Measurements from ENCODE around the gene DRICH1.
"Not testable (repeated sequence)": the region's sequence is repeated elsewhere in the genome, so short reads cannot be mapped to it uniquely, and the experiment has no call there.

Gene DRICH1

DNA sequence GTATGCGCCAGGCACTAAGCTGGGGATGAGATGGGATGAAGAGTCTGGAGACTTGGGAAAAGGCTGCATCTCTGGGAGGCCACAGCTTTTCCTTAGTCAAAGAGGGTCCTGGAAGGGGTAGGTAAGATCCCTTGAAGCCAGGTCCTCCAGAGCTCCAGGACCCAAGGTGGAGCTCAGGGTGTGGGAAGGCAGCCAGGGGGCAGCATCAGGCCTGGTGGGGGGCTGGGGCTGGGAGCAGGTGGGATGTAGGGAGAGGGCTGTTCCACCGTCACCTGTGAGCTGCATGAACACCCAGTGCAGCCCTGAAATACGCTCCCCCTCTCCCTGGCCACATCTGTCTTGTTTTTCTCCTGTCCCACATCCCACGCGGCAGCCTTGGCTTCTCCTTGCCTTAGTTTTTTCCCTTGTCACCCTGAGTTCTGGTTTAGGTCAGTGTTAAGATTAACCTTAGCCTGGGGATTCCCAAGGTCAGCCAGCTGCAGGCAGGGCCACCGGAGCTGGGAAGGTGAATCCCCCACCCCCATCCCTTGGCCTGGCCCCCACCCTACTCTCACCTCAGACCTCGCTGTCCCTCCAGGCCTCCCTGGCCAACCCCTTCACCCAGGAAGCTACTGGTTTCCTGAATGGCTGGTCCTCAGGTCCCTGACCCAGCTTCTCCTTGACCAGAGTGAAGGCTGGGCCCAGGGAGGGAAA lies 34.4 kb downstream of the DRICH1 start:
- DNase-seq = not testable (repeated sequence)

DNA sequence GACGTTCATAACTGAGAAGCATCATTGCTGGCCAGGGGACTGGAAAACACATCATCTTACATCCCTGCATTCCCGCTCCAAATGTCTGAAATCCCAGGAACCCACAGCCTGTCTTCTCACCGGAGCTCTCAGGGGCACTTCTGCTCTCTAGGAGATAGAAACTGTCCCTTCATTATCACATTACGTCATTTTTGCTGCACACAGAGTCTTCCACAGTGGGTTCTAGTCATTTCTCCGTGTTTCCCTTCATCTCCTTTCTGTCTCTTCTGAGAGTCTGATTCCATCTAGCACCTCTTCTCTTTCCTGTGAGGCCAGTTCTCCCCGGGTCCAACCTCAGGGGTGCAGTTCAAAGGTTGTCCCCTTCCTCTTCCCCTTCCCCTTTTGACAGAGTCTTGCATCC lies 36.2 kb downstream of the DRICH1 start:
- DNase-seq = not testable (repeated sequence)

DNA sequence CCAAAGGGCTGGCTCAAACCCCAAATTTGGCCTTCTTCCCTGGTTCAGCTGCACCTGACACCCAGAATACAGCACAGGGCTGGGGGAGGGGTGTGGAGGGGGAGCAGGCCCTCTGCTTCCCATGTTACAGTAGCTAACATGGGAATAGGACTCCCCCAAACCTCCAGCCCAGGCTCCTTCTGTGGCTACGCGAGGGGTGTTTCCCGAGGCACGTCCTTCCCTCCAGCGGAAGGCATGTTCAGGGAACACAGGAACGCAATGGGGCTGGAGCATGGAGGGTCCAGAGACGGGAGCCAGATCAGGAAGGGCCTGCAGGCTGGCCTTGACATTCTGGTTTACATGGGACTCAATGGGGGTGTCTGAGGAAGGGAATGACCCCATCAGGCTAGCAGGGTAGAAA lies 40.3 kb downstream of the DRICH1 start:
- DNase-seq = no peak

DNA sequence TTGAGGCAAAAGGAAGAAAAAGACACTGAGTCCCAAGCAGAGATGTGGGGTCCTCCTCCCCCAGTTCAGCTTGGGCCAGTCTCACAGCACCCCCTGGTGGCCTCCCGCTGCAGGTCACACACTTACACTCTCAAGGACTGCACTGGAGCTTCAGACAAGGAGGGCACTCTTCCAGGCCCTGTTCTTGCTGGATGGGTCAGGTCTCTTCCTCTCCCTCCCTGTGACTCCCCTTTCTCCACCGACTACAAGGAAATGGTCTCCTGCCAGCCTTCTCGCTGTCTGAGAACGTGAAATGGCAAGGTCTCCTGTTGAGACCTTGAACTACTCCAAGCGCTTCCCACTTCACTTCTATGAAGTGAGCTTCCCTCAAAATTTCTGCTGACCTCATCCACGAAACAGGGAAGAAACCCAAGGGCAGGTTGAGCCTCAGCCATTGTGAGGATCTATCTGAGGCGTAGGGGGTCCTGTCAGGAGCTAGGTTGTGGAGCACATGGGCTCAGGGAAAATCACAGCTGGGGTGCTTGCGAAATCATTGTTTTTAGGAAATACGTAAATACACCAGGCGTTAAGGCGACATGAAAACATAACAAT lies 40.8 kb downstream of the DRICH1 start:
- DNase-seq = peak; percentile 68

DNA sequence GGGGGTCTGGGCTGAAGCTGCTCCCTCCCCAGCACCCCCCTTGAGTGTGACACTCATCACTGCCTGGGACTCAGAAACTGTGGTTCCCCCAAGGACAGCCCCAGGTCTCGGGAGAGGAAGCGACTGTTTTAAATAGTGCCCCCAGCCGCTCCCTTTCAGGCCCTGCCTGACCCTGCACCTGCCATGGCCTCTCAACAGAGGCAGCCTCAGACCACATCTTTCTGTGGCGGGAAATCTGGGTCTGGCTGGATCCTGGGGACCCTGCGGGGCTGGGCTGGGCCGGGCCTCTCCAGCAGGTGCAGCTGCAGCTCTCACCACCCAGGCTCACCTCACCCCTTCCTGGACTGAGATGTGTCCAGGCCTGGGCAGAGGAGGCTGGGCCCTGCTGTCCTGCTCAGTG lies 48.3 kb downstream of the DRICH1 start:
- DNase-seq = no peak

DNA sequence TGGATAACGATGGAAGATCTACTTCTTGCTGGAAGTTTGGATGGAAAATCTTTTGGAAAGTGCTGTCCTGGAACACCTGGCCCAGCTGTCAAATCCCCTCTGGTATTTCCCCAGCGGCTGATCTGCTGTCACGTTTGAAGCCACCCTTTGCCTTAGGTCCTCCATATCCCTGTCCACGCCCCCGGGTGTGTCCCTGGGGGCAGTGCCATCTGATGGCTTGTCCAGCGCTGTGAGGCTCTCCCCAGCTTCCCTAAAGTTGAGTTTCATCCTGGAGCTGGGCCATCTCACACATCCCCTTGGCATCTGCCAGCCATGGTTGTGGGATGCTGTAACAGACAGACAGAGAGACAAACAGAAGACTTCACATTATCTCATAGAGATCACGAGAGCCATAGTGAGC lies 49.0 kb downstream of the DRICH1 start:
- no peak for DNase-seq

DNA sequence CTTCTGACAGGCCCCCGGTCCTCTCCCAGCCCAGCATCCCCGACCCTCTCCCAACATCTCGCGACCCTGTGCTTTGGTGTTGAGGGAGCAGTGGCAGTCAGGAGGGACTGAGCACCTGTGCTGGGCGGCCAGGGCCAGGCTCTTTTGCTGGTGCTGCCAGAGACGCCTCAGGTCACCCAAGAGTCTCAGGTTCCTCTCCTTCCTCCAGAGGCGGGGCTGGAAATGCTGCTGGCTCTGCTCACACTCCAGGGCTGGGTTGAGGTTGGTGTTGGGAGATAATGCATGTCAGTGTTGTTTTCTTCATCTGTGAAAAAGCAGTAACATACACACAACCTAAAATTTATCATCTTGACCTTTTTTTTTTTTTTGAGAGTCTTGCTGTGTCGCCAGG lies 50.9 kb downstream of the DRICH1 start:
- no peak for DNase-seq

GRCh38 chr22:23580576-23581259 lies 51.4 kb downstream of the DRICH1 start:
- DNase-seq = no peak

DNA sequence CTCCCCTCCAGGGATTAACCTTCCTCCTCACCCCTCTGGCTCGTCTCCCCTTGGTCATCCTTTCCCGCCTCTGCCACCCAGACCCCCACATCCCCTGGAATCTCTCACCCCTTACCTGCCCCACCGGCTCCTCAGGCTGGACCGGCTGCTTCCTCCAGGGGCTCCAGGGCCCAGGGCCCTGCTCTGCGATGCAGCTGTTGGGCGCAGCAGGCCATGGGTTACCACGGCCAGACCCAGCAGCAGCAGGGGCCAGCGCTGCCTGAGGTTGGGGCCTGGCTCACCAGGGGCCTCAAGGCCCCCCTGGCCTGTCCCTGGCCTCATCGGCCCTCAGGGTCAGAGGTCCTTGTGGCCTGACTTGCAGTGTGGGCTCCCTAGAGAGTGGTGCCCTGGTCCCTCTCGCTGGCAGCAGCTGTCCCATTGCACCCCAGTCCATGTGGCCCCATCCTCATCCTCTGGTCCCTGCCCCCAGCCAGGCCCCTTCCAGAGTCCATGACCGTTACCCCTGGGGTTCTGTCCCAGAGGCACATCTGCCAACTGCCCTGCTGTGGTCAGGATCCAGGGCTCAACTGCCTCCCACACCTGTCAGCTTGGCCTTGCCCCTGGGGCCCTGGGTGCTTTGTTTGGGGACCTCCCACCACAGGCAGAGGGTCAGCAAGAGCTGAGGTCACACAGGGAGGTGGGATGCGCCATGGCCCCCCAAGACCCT lies 52.1 kb downstream of the DRICH1 start, which contains the start of gene IGLL1:
Gene IGLL1 (minus strand): TSS at position 421 of the 706 bp plus-strand sequence. CDS start 100 bp downstream, at position 321.
- no peak for DNase-seq

GRCh38 chr22:23579280-23579679 lies 52.8 kb downstream of the DRICH1 start:
- no peak for DNase-seq

DNA sequence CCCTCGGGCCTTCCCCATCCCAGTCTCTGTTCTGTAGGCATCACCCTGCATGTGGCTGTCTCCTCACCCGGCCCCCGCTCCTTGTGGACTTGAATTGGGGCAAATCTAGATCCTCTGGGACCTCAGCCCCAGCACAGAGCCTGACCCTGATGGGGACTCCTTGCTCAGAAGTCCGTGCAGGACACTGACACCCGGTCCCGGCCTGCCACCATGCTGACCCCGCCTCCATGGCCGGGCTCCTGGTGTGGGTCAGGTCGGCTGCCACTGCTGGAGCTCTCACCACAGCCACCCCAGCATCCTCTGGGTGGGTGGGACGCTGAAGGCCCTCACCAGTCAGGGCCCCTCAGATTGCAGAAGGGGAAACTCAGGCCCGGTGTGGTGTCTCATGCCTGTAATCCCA lies 53.8 kb downstream of the DRICH1 start:
- DNase-seq = no peak

GRCh38 chr22:23576681-23577080 lies 55.4 kb downstream of the DRICH1 start:
- no peak for DNase-seq

DNA sequence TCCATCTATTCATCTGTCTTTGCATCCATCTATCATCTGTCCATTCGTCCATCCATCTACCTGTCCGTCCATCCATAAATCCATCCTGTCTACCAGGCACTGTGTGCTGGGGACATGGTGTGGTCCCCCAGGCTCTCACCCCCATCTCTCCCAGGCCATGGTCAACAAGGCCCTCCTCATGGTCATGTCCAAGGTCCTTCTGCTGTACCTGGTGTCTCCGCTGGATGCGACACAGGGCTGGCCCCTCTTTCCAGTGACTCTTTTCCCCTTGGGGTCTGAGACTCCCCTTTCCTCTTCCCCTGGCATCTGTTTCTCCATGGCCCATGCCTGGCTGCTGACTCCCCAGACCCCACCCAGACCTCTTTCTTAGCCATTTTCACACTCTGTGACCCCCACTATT lies 56.5 kb downstream of the DRICH1 start:
- DNase-seq = no peak

GRCh38 chr22:23574877-23575276 lies 57.2 kb downstream of the DRICH1 start:
- DNase-seq = no peak

DNA sequence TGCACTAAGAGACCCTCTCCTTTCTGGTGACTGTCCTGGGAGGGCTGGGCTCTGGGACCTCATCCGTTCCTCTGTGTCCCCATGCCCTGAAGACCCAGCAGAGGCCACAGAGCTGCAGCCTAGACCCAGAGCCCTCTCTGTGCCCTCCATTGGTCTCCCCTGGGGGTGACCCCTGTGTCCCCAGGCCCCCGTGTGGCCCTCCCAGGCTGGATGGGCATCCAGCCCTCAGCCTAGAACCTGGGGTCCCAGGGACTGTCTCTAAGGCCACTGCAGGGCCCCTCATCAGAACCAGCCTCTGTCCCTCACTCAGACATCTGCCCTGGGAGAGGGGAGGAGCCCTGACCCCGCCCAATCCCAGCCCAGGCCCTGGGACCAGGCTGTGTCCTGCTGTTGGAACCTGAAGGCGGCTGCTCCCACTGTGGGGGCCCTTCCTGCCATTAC lies 57.7 kb downstream of the DRICH1 start:
- no peak for DNase-seq

DNA sequence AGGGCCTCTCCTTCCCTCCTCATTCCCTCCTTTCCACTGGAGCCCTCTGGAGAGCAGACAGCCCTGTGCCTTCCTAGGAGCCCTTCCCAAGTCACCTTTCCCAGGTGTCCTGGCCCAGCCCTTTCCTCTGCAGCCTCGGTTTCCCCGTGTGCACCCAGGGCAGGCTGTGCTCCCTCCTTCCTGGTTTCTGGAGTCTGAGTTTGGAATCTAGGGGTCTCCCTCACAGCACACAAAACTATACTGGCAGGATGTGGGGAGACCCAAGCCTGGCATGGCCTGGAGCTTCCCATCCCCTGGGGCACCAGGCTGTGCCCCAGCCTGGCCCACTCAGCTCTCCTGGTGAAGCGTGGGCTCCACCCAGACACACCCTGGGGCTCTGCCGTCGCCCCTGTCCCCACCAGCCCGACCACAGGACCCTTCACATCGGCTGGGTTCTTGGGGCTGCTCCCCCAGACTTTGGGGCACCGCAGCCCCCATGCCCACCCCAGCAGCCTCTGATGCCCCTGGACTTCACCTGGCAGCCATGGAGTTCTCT lies 58.4 kb downstream of the DRICH1 start:
- not testable (repeated sequence) for DNase-seq

DNA sequence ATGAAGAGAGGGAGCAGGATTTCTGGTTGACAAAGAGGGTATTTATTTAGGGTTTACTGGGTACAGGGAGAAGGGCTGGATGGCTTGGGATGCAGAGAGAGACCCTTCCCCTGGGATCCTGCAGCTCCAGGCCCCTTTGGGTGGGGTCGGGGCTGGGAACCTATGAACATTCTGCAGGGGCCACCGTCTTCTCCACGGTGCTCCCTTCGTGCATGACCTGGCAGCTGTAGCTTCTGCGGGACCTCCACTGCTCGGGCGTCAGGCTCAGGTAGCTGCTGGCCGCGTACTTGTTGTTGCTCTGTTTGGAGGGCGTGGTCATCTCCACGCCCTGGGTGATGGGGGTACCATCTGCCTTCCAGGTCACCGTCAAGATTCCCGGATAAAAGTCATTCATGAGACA lies 59.0 kb downstream of the DRICH1 start:
- DNase-seq = not testable (repeated sequence)

GRCh38 chr22:23571486-23571885 lies 60.6 kb downstream of the DRICH1 start:
- DNase-seq = no peak

GRCh38 chr22:23570681-23571080 lies 61.4 kb downstream of the DRICH1 start:
- DNase-seq = no peak

DNA sequence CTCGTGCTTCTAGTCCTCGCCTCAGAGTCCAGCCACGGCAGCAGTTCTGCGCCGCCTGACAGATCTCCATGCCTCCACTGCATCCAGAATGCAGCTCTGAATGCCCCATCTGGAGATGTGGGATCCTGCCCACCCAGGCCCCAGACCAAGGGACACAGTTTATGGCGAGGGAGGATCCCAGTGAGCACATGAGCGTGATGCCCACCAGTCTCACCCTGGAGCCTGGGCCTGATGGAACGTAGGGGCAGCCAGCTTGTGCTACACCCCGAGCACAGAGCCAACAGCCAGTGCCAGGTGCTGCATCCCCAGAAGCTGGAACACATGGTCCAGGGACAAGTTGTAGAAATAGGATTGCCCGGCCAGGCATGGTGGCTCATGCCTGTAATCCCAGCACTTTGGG lies 62.4 kb downstream of the DRICH1 start:
- no peak for DNase-seq

- no peak for DNase-seq
Measured at GRCh38 chr22:23569291-23569690, 62.8 kb downstream of the DRICH1 start.

GRCh38 chr22:23566705-23567475 lies 65.2 kb downstream of the DRICH1 start:
- no peak for DNase-seq
